KMS-11 (cell line): ENCODE measurements around the gene ACBD3.

ENCODE experiments used
- H2AFZ ChIP-seq: fragments of 200-600 bp; sonication (generic); 2 replicates; pipeline ENCODE4 v1.6.1; 2016; ENCODE audit warnings: antibody characterized with exemption, mixed run types, low read depth
- H3K27ac ChIP-seq: fragments of 200-600 bp; sonication (generic); 2 replicates; pipeline ENCODE4 v1.6.1; 2016; ENCODE audit warnings: mild to moderate bottlenecking, mixed run types
- H3K27me3 ChIP-seq: fragments of 200-600 bp; sonication (generic); 2 replicates; pipeline ENCODE4 v1.6.1; 2017; ENCODE audit warnings: mild to moderate bottlenecking, low read depth, mixed run types, moderate library complexity; ENCODE audit not compliant: insufficient read depth
- H3K36me3 ChIP-seq: fragments of 200-600 bp; sonication (generic); 2 replicates; pipeline ENCODE4 v1.6.1; 2017; ENCODE audit warnings: mild to moderate bottlenecking, mixed run types; ENCODE audit not compliant: insufficient read depth
- H3K4me1 ChIP-seq: fragments of 200-600 bp; sonication (generic); 2 replicates; pipeline ENCODE4 v1.6.1; 2016; ENCODE audit warnings: mild to moderate bottlenecking, low read depth, mixed run types; ENCODE audit not compliant: poor library complexity, severe bottlenecking
- H3K4me2 ChIP-seq: fragments of 200-600 bp; sonication (generic); 2 replicates; pipeline ENCODE4 v1.7.0; 2016; ENCODE audit warnings: mild to moderate bottlenecking, mixed run types
- H3K4me3 ChIP-seq: fragments of 200-600 bp; sonication (generic); IDR thresholded peaks from 2 replicates; pipeline ENCODE4 v1.6.1; 2017; ENCODE audit warnings: low read depth, low read length, mixed read lengths; ENCODE audit not compliant: insufficient read depth
- H3K79me2 ChIP-seq: fragments of 200-600 bp; sonication (generic); 2 replicates; pipeline ENCODE4 v1.6.1; 2016; ENCODE audit warnings: low read depth, mixed run types; ENCODE audit not compliant: insufficient read depth
- H3K9ac ChIP-seq: fragments of 200-600 bp; sonication (generic); 2 replicates; pipeline ENCODE4 v1.6.1; 2016; ENCODE audit warnings: mild to moderate bottlenecking, mixed run types
- H4K20me1 ChIP-seq: fragments of 200-600 bp; sonication (generic); 2 replicates; pipeline ENCODE4 v1.6.1; 2016; ENCODE audit warnings: mild to moderate bottlenecking, mixed run types; ENCODE audit not compliant: insufficient read depth
- TF ChIP-seq, protein P1 (sequence below): fragments of 200-600 bp; sonication (generic); conservative IDR thresholded peaks from 2 replicates; pipeline ENCODE4 v1.6.1; 2017; ENCODE audit warnings: low read depth, mild to moderate bottlenecking, antibody characterized with exemption, low read length, moderate library complexity, mixed read lengths

Gene ACBD3

DNA sequence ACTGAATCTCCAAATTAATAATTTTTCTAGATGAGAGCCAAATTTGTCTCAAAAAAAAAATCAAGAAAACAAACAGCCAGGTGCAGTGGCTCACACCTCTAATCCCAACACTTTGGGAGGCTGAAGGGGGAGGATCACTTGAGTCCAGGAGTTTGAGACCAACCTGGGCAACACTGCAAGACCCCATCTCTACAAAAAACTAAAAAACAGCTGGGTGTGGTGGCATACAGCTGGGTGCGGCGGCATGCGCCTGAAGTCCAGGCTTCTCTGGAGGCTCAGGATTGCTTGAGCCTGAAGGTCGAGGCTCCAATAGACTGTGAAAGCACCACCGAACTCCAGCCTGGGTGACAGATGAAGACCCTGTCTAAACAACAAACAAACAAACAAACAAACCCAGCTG is 14.0 kb downstream of the ACBD3 start:
- Histone ChIP-seq H3K36me3 (no peaks in the 10 kb centered on the region), H3K4me2 (no peak overlapping the region), H4K20me1 (no peaks in the 10 kb centered on the region; the same call in 1 of the 2 replicates), H3K4me3 (no peak overlapping the region), H2AFZ (no peak overlapping the region), H3K9ac (no peak overlapping the region), H3K79me2 (peaks cover 84% of the 10 kb centered on the region), H3K27ac (no peak overlapping the region), H3K27me3 (no peaks in the 10 kb centered on the region), H3K4me1 (peaks cover 28% of the 10 kb centered on the region)
- TF ChIP-seq, protein P1, sequence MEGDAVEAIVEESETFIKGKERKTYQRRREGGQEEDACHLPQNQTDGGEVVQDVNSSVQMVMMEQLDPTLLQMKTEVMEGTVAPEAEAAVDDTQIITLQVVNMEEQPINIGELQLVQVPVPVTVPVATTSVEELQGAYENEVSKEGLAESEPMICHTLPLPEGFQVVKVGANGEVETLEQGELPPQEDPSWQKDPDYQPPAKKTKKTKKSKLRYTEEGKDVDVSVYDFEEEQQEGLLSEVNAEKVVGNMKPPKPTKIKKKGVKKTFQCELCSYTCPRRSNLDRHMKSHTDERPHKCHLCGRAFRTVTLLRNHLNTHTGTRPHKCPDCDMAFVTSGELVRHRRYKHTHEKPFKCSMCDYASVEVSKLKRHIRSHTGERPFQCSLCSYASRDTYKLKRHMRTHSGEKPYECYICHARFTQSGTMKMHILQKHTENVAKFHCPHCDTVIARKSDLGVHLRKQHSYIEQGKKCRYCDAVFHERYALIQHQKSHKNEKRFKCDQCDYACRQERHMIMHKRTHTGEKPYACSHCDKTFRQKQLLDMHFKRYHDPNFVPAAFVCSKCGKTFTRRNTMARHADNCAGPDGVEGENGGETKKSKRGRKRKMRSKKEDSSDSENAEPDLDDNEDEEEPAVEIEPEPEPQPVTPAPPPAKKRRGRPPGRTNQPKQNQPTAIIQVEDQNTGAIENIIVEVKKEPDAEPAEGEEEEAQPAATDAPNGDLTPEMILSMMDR = no peak

DNA sequence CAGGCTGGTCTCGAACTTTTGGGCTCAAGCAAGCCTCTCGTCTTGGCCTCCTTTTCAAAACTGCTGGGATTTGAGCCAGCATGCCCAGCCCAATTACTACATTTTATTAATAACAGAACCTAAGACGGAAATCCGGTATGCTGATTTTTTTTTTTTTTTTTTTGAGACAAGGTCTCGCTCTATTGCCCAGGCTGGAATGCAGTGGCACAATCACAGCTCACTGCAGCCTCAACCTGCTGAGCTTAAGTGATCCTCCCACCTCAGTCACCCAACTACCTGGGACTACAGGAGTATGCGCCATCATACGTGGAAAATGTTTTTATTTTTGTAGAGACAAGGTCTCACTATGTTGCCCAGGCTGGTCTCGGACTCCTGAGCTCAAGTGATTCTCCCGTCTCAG is 20.2 kb downstream of the ACBD3 start:
- Histone ChIP-seq H3K4me2 (no peak overlapping the region), H3K27ac (no peak overlapping the region), H3K4me3 (no peak overlapping the region), H4K20me1 (no peaks in the 10 kb centered on the region; the same call in 1 of the 2 replicates), H3K9ac (no peak overlapping the region), H2AFZ (no peak overlapping the region), H3K4me1 (peaks cover 48% of the 10 kb centered on the region), H3K79me2 (peaks cover 70% of the 10 kb centered on the region), H3K27me3 (no peaks in the 10 kb centered on the region), H3K36me3 (peaks cover 15% of the 10 kb centered on the region; the same call in 1 of the 2 replicates)
- TF ChIP-seq, protein P1 = no peak

DNA sequence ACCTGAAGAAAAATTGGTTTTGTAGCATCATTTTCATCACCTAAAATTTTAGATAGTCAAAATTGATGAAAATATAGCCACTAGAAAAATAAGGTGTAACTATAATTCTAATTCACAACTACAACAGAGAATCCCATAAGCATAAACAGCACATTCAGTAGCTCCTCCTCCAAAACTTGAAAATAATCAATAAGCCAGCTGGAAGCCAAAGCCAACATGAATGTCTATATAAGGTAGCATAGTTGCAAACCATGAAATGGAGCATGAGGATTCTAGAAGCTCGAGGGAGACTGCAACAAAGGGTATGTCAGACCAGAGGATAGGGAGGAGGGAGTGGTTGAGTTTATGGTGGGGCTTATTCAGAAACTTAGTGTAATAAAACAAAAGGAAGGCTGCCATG is 22.4 kb downstream of the ACBD3 start:
- Histone ChIP-seq H3K27me3 (no peaks in the 10 kb centered on the region), H3K4me3 (no peak overlapping the region), H3K27ac (no peak overlapping the region), H3K79me2 (peaks cover 58% of the 10 kb centered on the region), H4K20me1 (no peaks in the 10 kb centered on the region; the same call in 1 of the 2 replicates), H3K36me3 (peaks cover 15% of the 10 kb centered on the region; the same call in 1 of the 2 replicates), H3K9ac (no peak overlapping the region), H3K4me1 (peaks cover 68% of the 10 kb centered on the region), H2AFZ (no peak overlapping the region), H3K4me2 (peak overlapping the region; percentile 0; the same call in 1 of the 2 replicates)
- TF ChIP-seq, protein P1 = no peak

DNA sequence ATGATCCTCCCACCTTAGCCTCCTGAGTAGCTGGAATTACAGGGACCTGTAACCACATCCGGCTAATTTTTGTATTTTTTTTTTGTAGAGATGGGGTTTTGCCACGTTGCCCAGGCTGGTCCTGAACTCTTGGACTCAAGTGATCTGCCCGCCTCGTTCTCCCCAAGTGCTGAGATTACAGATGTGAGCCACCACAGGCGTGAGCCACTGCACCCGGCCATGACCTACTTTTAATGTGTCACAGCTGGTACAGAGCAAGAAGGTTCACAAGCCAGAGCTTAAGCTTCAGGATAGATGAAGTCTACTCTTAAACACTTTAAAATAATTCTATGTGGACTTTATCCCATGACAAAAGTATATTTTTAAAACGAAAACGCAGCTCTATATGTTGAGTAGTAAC is 23.6 kb downstream of the ACBD3 start:
- Histone ChIP-seq H3K4me1 (peaks cover 74% of the 10 kb centered on the region), H3K4me3 (no peak overlapping the region), H3K79me2 (peaks cover 59% of the 10 kb centered on the region), H3K36me3 (peaks cover 15% of the 10 kb centered on the region; the same call in 1 of the 2 replicates), H3K27me3 (no peaks in the 10 kb centered on the region), H3K9ac (no peak overlapping the region), H2AFZ (no peak overlapping the region), H3K27ac (peak overlapping the region; percentile 85; the same call in 1 of the 2 replicates), H4K20me1 (no peaks in the 10 kb centered on the region; the same call in 1 of the 2 replicates), H3K4me2 (peak overlapping the region; percentile 45; the same call in 1 of the 2 replicates)
- TF ChIP-seq, protein P1 = no peak
